Measurements from ENCODE around the gene MAJIN. TPM values are rescaled to one million over a fixed set of nuclear protein-coding genes. Genes with fewer than 3 reads are reported as not detected.

MAJIN gene
- total RNA-seq, 3 donors from 2014 or later (not counting 1 experiment from before 2014, with no cell fraction given): not detected

DNA sequence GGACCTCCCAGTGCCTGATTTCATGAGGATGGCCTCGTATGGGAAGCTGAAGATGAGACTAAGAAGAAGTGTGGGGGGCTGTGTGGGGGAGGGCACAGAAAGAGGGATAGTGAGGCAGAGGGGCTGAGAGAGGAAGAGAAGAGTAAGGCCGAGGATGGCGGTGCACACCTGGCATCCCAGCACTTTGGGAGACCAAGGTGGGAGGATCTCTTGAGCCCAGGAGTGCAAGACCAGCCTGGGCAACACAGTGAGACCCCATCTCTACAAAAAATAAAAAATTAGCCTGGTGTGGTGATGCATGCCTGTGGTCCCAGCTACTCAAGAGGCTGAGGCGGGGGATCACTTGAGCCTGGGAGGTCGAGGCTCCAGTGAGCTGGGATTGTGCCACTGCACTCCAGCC lies 80.0 kb downstream of the MAJIN start:
- Mint-ChIP-seq H3K4me3 (no peak overlapping the region), H3K4me1 (peaks cover 11 to 21% of the 10 kb centered on the region in 2 donors), H3K36me3 (no peaks in the 10 kb centered on the region), H3K27ac (no peak overlapping the region), H3K27me3 (ENCODE audit: low read depth in 2 of 2) (no peaks in the 10 kb centered on the region), H3K9me3 (no peaks in the 10 kb centered on the region)
- Histone ChIP-seq H3K27me3 (ENCODE audit: control insufficient read depth, insufficient read depth, low read length) (no peaks in the 10 kb centered on the region), H3K36me3 (ENCODE audit: control insufficient read depth, insufficient read depth, low read length) (peaks cover 8% of the 10 kb centered on the region), H3K4me3 (ENCODE audit: low read length) (no peak overlapping the region), H3K4me1 (ENCODE audit: control insufficient read depth, insufficient read depth, low read length) (peaks cover 30% of the 10 kb centered on the region), H3K9me3 (ENCODE audit: control insufficient read depth, insufficient read depth, low read length) (no peaks in the 10 kb centered on the region), H3K27ac (ENCODE audit: low read length) (no peak overlapping the region)
- TF ChIP-seq, protein P1, sequence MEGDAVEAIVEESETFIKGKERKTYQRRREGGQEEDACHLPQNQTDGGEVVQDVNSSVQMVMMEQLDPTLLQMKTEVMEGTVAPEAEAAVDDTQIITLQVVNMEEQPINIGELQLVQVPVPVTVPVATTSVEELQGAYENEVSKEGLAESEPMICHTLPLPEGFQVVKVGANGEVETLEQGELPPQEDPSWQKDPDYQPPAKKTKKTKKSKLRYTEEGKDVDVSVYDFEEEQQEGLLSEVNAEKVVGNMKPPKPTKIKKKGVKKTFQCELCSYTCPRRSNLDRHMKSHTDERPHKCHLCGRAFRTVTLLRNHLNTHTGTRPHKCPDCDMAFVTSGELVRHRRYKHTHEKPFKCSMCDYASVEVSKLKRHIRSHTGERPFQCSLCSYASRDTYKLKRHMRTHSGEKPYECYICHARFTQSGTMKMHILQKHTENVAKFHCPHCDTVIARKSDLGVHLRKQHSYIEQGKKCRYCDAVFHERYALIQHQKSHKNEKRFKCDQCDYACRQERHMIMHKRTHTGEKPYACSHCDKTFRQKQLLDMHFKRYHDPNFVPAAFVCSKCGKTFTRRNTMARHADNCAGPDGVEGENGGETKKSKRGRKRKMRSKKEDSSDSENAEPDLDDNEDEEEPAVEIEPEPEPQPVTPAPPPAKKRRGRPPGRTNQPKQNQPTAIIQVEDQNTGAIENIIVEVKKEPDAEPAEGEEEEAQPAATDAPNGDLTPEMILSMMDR (IDR thresholded peaks at IDR 0.05): no peak
- 86% methylated on average over 5 of the region's 5 CpGs for WGBS (ENCODE audit: insufficient coverage)
- intact Hi-C loops (cut with micrococcal nuclease): no loop called here
- DNase-seq (no peak), ATAC-seq (no peak)

GRCh38 chr11:64891215-64891848 lies 80.6 kb downstream of the MAJIN start:
- H3K27me3 ChIP-seq (ENCODE audit: control insufficient read depth, insufficient read depth, low read length): no peaks in the 10 kb centered on the region
- intact Hi-C loops (cut with micrococcal nuclease): no loop called here
- H3K4me3 ChIP-seq (ENCODE audit: low read length): no peak overlapping the region
- TF ChIP-seq, protein P1 (IDR thresholded peaks at IDR 0.05): no peak
- H3K4me1 ChIP-seq (ENCODE audit: control insufficient read depth, insufficient read depth, low read length): peaks cover 30% of the 10 kb centered on the region
- no peak overlapping the region for H3K4me3 Mint-ChIP-seq
- no peaks in the 10 kb centered on the region for H3K27me3 Mint-ChIP-seq (ENCODE audit: low read depth in 2 of 2)
- no peaks in the 10 kb centered on the region for H3K36me3 Mint-ChIP-seq
- H3K27ac ChIP-seq (ENCODE audit: low read length): no peak overlapping the region
- no peaks in the 10 kb centered on the region for H3K9me3 Mint-ChIP-seq
- H3K4me1 Mint-ChIP-seq: peaks cover 11 to 21% of the 10 kb centered on the region in 2 donors
- WGBS (ENCODE audit: insufficient coverage): 95% methylated on average over 25 of the region's 25 CpGs
- H3K27ac Mint-ChIP-seq: no peak overlapping the region
- peaks cover 4% of the 10 kb centered on the region for H3K36me3 ChIP-seq (ENCODE audit: control insufficient read depth, insufficient read depth, low read length)
- no peak for DNase-seq
- H3K9me3 ChIP-seq (ENCODE audit: control insufficient read depth, insufficient read depth, low read length): no peaks in the 10 kb centered on the region
- ATAC-seq: no peak

DNA sequence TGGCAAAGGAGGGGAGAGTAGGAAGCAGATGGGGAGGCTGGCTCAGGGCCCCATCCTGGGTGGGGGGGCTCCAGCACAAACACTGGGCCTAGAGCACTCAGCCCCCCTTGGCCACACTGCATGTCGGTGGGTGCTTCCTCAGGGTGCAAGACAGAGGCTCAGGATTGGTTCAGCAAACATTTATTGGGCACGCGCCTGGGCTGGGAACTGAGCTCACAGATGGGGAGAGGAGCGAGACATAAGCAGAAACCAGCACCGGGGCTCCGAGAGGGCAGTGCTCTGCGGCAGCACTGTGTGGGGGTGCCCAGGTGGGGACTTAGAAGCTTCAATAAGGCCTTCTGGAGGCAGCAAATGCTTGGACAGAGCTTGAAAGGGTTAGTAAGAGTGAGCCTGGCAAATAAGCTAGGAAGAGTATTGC lies 81.4 kb downstream of the MAJIN start:
- Histone ChIP-seq H3K36me3 (ENCODE audit: control insufficient read depth, insufficient read depth, low read length) (peaks cover 4% of the 10 kb centered on the region), H3K4me1 (ENCODE audit: control insufficient read depth, insufficient read depth, low read length) (peaks cover 30% of the 10 kb centered on the region), H3K27me3 (ENCODE audit: control insufficient read depth, insufficient read depth, low read length) (no peaks in the 10 kb centered on the region), H3K9me3 (ENCODE audit: control insufficient read depth, insufficient read depth, low read length) (no peaks in the 10 kb centered on the region), H3K4me3 (ENCODE audit: low read length) (no peak overlapping the region), H3K27ac (ENCODE audit: low read length) (no peak overlapping the region)
- ATAC-seq (no peak), DNase-seq (no peak)
- Mint-ChIP-seq H3K36me3 (no peaks in the 10 kb centered on the region), H3K9me3 (no peaks in the 10 kb centered on the region), H3K27ac (no peak overlapping the region), H3K4me1 (peaks cover 16 to 20% of the 10 kb centered on the region in 2 donors), H3K4me3 (no peak overlapping the region), H3K27me3 (ENCODE audit: low read depth in 2 of 2) (no peaks in the 10 kb centered on the region)
- intact Hi-C loops (cut with micrococcal nuclease): no loop called here
- TF ChIP-seq, protein P1 (IDR thresholded peaks at IDR 0.05): no peak
- 96% methylated on average over 7 of the region's 7 CpGs for WGBS (ENCODE audit: insufficient coverage)
